MM.1S (cell line): ENCODE results near the gene KLHDC10.

Experiments
- EZH2 ChIP-seq: fragments of 300-600 bp; sonication (generic); optimal IDR thresholded peaks from 2 replicates; pipeline ENCODE3; 2017; ENCODE audit warnings: low read depth, mild to moderate bottlenecking, antibody characterized with exemption, low read length, mixed read lengths
- EZH2phosphoT487 ChIP-seq: fragments of 300-600 bp; sonication (generic); IDR thresholded peaks from 2 replicates; pipeline ENCODE4 v1.6.1; 2018; ENCODE audit warnings: antibody characterized with exemption, low read length
- TF ChIP-seq, protein P1 (sequence below): fragments of 300-600 bp; sonication (generic); IDR thresholded peaks from 2 replicates; pipeline ENCODE4 v1.5.1; 2016; ENCODE audit warnings: antibody characterized with exemption, low read length, mixed read lengths

DNA sequence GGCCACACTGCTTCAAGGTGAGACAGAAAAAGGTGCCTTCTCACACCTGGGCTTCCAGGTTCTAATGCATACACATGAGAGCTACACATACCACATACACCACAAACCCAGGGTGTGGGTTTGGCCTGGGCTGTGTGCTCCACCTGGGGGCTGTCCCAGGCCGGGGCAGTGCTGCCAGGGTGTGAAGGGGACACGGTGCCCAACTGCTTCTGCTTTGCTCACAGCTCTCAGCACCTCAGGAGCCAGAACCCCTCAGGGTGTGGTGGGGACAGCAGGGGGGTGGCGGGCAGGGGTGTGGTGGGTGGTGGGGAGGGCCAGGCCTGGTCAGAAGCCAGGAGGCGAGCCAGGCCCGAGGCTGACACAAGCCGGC, 83.8 kb downstream of the KLHDC10 start:
- TF ChIP-seq EZH2 = no peak
- TF ChIP-seq, protein P1, sequence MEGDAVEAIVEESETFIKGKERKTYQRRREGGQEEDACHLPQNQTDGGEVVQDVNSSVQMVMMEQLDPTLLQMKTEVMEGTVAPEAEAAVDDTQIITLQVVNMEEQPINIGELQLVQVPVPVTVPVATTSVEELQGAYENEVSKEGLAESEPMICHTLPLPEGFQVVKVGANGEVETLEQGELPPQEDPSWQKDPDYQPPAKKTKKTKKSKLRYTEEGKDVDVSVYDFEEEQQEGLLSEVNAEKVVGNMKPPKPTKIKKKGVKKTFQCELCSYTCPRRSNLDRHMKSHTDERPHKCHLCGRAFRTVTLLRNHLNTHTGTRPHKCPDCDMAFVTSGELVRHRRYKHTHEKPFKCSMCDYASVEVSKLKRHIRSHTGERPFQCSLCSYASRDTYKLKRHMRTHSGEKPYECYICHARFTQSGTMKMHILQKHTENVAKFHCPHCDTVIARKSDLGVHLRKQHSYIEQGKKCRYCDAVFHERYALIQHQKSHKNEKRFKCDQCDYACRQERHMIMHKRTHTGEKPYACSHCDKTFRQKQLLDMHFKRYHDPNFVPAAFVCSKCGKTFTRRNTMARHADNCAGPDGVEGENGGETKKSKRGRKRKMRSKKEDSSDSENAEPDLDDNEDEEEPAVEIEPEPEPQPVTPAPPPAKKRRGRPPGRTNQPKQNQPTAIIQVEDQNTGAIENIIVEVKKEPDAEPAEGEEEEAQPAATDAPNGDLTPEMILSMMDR = no peak
- TF ChIP-seq EZH2phosphoT487 = no peak
